GM18526 (cell line): ENCODE results near the gene SLITRK6.

ENCODE experiments used
- POLR2A ChIP-seq: IDR thresholded peaks from 3 replicates; pipeline ENCODE4 v1.6.1; 2011; ENCODE audit not compliant: insufficient read length; ENCODE audit errors: extremely low read depth

Gene SLITRK6

GRCh38 chr13:85799097-85799582 lies at the start of gene SLITRK6:
Gene SLITRK6 (minus strand): TSS chr13:85799419. CDS start chr13:85796508, 2,911 bp downstream.
- TF ChIP-seq POLR2A = no peak

- TF ChIP-seq POLR2A = no peak
These were observed 47.8 kb upstream of the SLITRK6 start for GRCh38 chr13:85847012-85847411.

GRCh38 chr13:85841427-85841826 lies 42.2 kb upstream of the SLITRK6 start:
- TF ChIP-seq POLR2A = no peak

- no peak for TF ChIP-seq POLR2A
These were observed 34.7 kb upstream of the SLITRK6 start for GRCh38 chr13:85833921-85834320.

GRCh38 chr13:85828094-85828684 lies 29.0 kb upstream of the SLITRK6 start:
- TF ChIP-seq POLR2A = no peak

- no peak for TF ChIP-seq POLR2A
These were observed 26.2 kb upstream of the SLITRK6 start for GRCh38 chr13:85825454-85825853.

- TF ChIP-seq POLR2A = no peak
These were observed 24.6 kb upstream of the SLITRK6 start for GRCh38 chr13:85823832-85824231.

- no peak for TF ChIP-seq POLR2A
These were observed 20.3 kb upstream of the SLITRK6 start for GRCh38 chr13:85819513-85819912.

GRCh38 chr13:85816413-85816812 lies 17.2 kb upstream of the SLITRK6 start:
- no peak for TF ChIP-seq POLR2A

- no peak for TF ChIP-seq POLR2A
These were observed 13.1 kb upstream of the SLITRK6 start for GRCh38 chr13:85812282-85812681.

GRCh38 chr13:85808811-85809210 lies 9.6 kb upstream of the SLITRK6 start:
- no peak for TF ChIP-seq POLR2A

GRCh38 chr13:85806553-85807175 lies 7.4 kb upstream of the SLITRK6 start:
- TF ChIP-seq POLR2A = no peak

GRCh38 chr13:85798556-85798955 lies 663 bp downstream of the SLITRK6 start:
- TF ChIP-seq POLR2A = no peak

GRCh38 chr13:85797311-85797710 lies 1.9 kb downstream of the SLITRK6 start:
- no peak for TF ChIP-seq POLR2A

GRCh38 chr13:85785205-85785604 lies 14.0 kb downstream of the SLITRK6 start:
- no peak for TF ChIP-seq POLR2A

- TF ChIP-seq POLR2A = no peak
These were observed 26.9 kb downstream of the SLITRK6 start for GRCh38 chr13:85772367-85772766.

GRCh38 chr13:85771856-85772255 lies 27.4 kb downstream of the SLITRK6 start:
- TF ChIP-seq POLR2A = no peak
